Fibroblast of skin of abdomen (primary cell): ENCODE data around the gene C13orf42. TPM values are rescaled to one million over a fixed set of nuclear protein-coding genes. Genes with fewer than 3 reads are reported as not detected.
A peak's percentile ranks its signal among the peaks of the same experiment; 100 is the strongest.

Source experiments
- DNase-seq: peaks from one replicate; pipeline ENCODE4 v3.0.0-alpha.2; 2013
- polyA plus RNA-seq, 2 experiments: library from polyadenylated mRNA; unstranded; fragments of 120-200 nt; gene quantifications; one replicate each; pipeline ENCODE4 v1.2.1, GENCODE V29; 2013; ENCODE audit not compliant: insufficient read length in 2 of 2

The C13orf42 gene
- polyA plus RNA-seq (2013, experiment 1 of 2; ENCODE audit: insufficient read length): not detected
- not detected for polyA plus RNA-seq (2013, experiment 2 of 2; ENCODE audit: insufficient read length)

- DNase-seq: no peak
Measured at GRCh38 chr13:51111174-51111573, at the start of gene C13orf42. C13orf42 (minus strand) TSS chr13:51111274; CDS start chr13:51111209, 65 bp downstream.

- DNase-seq: peak; percentile 34
Measured at GRCh38 chr13:51158880-51159518, 47.9 kb upstream of the C13orf42 start.

- no peak for DNase-seq
Measured at GRCh38 chr13:51158365-51158764, 47.3 kb upstream of the C13orf42 start.

- no peak for DNase-seq
Measured at GRCh38 chr13:51156648-51157047, 45.6 kb upstream of the C13orf42 start.

- DNase-seq: no peak
Measured at GRCh38 chr13:51155776-51156515, 44.9 kb upstream of the C13orf42 start.

- DNase-seq: no peak
Measured at GRCh38 chr13:51155161-51155560, 44.1 kb upstream of the C13orf42 start.

- DNase-seq: peak; percentile 22
Measured at GRCh38 chr13:51154029-51154555, 43.0 kb upstream of the C13orf42 start.

- no peak for DNase-seq
Measured at GRCh38 chr13:51153527-51153926, 42.5 kb upstream of the C13orf42 start.

GRCh38 chr13:51152701-51153100 is 41.6 kb upstream of the C13orf42 start:
- DNase-seq: no peak

GRCh38 chr13:51151463-51151862 is 40.4 kb upstream of the C13orf42 start:
- DNase-seq: no peak

- DNase-seq: peak; percentile 59
Measured at GRCh38 chr13:51148952-51149573, 38.0 kb upstream of the C13orf42 start.

GRCh38 chr13:51148223-51148951 is 37.3 kb upstream of the C13orf42 start:
- no peak for DNase-seq

GRCh38 chr13:51147732-51148131 is 36.7 kb upstream of the C13orf42 start:
- DNase-seq: no peak

- no peak for DNase-seq
Measured at GRCh38 chr13:51146667-51147066, 35.6 kb upstream of the C13orf42 start.

- no peak for DNase-seq
Measured at GRCh38 chr13:51137250-51137649, 26.2 kb upstream of the C13orf42 start.

- DNase-seq: no peak
Measured at GRCh38 chr13:51136276-51136980, 25.4 kb upstream of the C13orf42 start.

- DNase-seq: no peak
Measured at GRCh38 chr13:51134763-51135365, 23.8 kb upstream of the C13orf42 start.

- DNase-seq: no peak
Measured at GRCh38 chr13:51130348-51130747, 19.3 kb upstream of the C13orf42 start.

- DNase-seq: peak; percentile 48
Measured at GRCh38 chr13:51125495-51126226, 14.6 kb upstream of the C13orf42 start.

GRCh38 chr13:51122868-51123566 is 11.9 kb upstream of the C13orf42 start:
- peak; percentile 9 for DNase-seq
